ENCODE measurements around the gene MST1R.

- TF ChIP-seq ZFX (IDR thresholded peaks at IDR 0.05; ENCODE audit: borderline replicate concordance) (0 out of 2 replicates have a peak, but pooled peaks have one; percentile 75), CTCF (IDR thresholded peaks at IDR 0.05) (peak; percentile 62)
These were observed 25.9 kb upstream of the MST1R start, which contains the start of gene MON1A for GRCh38 chr3:49929291-49930167.
